ENCODE measurements around the gene SCO2. TPM values are rescaled to one million over a fixed set of nuclear protein-coding genes. Genes with fewer than 3 reads are reported as not detected.

The SCO2 gene
- total RNA-seq, 2 experiments from 2014 or later, result 2.4 to 5.6 TPM

DNA sequence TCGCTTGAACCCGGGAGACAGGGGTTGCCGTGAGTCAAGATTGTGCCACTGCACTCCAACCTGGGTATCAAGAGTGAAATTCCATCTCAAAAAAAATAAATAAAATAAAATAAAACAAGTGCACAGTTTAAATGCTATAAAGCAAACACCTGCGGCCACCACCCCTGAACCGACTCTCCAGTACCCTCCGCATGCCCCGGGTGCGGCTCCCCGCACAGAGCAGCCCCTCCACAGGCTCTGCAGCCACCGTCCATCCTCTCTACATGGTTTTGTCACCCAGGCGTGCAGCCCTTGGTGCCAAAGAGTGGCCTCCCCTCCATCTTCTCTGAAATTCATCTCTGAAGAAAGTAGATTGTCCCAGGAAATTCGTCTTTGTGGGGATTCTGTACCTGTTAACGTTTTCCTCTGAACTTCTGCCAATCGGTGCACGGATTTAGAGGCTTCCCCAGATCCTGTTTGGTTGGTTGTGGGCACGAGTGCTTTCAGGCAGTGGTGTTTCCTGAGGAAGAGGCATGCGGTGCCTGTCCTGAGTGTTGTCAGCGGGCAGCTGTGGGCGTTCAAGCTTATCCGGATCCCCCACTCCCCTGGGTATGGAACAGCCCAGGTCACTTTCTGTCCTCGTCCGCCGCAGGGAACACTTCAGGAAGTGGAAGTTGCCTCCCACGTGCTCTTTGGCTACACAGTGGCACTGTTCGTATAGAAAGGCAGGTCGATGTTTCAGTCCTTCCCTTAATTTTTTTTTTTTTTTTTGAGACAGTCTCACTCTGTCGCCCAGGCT lies 34.7 kb downstream of the SCO2 start:
- peaks cover 7% of the 10 kb centered on the region for H3K4me1 Mint-ChIP-seq
- ChIA-PET CTCF (interaction anchor here (0.6 to 1.0 kb wide), 3 partner anchors 20 to 235 kb away, joined by 3 read pairs; no protein-coding TSS in a partner anchor), POLR2A (no interaction called here)
- H3K36me3 Mint-ChIP-seq (ENCODE audit: low read depth), result no peaks in the 10 kb centered on the region
- no peaks in the 10 kb centered on the region for H3K27me3 Mint-ChIP-seq
- no peak overlapping the region for H3K27ac Mint-ChIP-seq
- H3K4me3 Mint-ChIP-seq, result no peak overlapping the region
- intact Hi-C loops (cut with DNase I, micrococcal nuclease), result no loop called here
- DNase-seq (peak; percentile 42), ATAC-seq (peak; percentile 38)
- H3K9me3 Mint-ChIP-seq (ENCODE audit: low read depth), result no peaks in the 10 kb centered on the region

DNA sequence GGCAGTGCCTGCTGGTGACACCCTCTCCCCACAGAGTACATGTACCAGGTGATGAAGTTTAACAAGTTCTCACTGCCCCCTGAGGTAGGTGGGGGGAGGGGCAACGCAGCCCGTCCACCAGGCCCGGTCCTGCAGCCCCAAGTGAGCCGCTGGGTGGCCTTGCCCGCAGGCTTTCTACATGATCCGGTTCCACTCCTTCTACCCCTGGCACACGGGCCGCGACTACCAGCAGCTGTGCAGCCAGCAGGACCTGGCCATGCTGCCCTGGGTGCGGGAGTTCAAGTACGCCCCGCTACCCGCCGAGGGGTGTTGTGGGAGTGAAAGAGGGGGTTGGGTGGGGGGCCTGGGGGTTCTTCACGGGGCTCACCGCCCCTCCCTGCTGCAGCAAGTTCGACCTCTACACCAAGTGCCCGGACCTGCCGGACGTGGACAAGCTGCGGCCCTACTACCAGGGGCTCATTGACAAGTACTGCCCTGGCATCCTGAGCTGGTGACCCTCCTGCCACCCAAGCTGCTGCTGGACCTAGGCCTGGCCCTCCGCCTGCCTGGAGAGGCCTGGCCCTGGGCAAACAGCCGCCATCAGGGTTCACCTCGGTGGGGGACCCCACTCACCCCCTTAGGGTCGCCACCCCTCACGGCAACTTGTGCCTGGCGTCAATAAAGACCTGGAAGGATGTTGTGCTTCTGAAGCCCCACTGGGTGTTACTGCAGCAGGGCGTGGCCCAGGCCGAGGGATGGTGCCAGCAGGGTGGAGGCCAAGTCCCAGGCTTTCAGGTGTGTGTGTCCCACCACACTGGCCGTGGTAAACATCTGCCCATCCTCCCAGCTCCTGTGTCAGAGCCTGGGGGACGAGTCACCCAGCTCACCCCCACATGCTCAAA lies 35.8 kb downstream of the SCO2 start:
- POLR2A ChIA-PET, result no interaction called here
- Mint-ChIP-seq H3K4me1 (peaks cover 7% of the 10 kb centered on the region), H3K9me3 (ENCODE audit: low read depth) (no peaks in the 10 kb centered on the region), H3K4me3 (no peak overlapping the region), H3K27ac (no peak overlapping the region), H3K27me3 (no peaks in the 10 kb centered on the region), H3K36me3 (ENCODE audit: low read depth) (no peaks in the 10 kb centered on the region)
- intact Hi-C loops (cut with DNase I, micrococcal nuclease), result no loop called here
- CTCF ChIA-PET, result interaction anchor here (1.0 kb wide), 1 partner anchor 19 kb away, joined by 3 read pairs; no protein-coding TSS in a partner anchor
- DNase-seq (no peak), ATAC-seq (no peak)

DNA sequence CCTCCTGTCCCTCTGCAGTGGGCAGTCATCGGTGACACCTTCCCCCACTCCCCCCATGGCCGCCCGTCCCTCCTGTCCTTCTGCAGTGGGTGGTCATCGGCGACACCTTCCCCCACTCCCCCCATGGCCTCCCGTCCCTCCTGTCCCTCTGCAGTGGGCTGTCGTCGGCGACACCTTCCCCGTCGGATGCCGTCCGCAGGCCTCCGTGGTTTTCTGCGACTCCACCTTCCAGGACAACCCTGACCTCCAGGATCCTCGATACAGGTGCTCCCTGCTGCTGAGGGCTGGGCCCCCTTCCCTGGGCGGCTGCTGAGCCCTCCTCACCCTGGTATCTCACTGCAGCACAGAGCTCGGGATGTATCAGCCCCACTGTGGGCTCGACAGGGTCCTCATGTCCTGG lies 36.5 kb downstream of the SCO2 start:
- ATAC-seq, result no peak
- Mint-ChIP-seq H3K36me3 (ENCODE audit: low read depth) (no peaks in the 10 kb centered on the region), H3K4me3 (no peak overlapping the region), H3K9me3 (ENCODE audit: low read depth) (no peaks in the 10 kb centered on the region), H3K27me3 (no peaks in the 10 kb centered on the region), H3K27ac (no peak overlapping the region), H3K4me1 (peaks cover 7% of the 10 kb centered on the region)
- POLR2A ChIA-PET, result no interaction called here
- DNase-seq, result no peak
- intact Hi-C loops (cut with DNase I, micrococcal nuclease), result no loop called here
- CTCF ChIA-PET, result no interaction called here

DNA sequence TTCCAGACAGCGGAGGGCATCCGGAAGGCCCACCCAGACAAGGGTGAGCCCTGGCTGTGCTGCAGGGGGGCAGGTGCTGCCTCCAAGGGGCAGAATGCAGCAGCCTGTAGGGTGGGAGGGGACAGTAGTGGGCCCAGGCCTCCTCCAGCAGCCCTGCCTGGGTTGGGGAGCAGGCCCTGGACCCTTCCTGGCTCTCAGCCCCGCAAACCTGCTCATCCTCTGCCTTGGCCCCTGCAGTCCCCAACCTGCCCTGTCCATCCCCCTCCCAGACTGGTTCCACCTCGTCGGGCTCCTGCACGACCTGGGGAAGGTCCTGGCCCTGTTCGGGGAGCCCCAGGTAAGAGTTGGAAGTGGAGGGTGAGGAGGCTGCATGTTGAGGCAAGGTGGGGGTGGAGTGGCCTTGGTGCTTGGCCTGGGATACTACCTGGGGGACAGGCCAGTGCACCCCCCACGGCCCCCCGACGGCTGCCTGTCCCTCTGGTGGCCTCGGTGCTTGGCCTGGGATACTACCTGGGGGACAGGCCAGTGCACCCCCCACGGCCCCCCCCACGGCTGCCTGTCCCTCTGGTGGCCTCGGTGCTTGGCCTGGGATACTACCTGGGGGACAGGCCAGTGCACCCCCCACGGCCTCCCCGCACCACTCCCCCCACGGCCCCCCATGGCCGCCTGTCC lies 37.3 kb downstream of the SCO2 start:
- Mint-ChIP-seq H3K4me3 (no peak overlapping the region), H3K9me3 (ENCODE audit: low read depth) (no peaks in the 10 kb centered on the region), H3K4me1 (peaks cover 7% of the 10 kb centered on the region), H3K36me3 (ENCODE audit: low read depth) (no peaks in the 10 kb centered on the region), H3K27me3 (no peaks in the 10 kb centered on the region), H3K27ac (no peak overlapping the region)
- POLR2A ChIA-PET, result no interaction called here
- DNase-seq (no peak), ATAC-seq (no peak)
- CTCF ChIA-PET, result no interaction called here
- intact Hi-C loops (cut with DNase I, micrococcal nuclease), result no loop called here

DNA sequence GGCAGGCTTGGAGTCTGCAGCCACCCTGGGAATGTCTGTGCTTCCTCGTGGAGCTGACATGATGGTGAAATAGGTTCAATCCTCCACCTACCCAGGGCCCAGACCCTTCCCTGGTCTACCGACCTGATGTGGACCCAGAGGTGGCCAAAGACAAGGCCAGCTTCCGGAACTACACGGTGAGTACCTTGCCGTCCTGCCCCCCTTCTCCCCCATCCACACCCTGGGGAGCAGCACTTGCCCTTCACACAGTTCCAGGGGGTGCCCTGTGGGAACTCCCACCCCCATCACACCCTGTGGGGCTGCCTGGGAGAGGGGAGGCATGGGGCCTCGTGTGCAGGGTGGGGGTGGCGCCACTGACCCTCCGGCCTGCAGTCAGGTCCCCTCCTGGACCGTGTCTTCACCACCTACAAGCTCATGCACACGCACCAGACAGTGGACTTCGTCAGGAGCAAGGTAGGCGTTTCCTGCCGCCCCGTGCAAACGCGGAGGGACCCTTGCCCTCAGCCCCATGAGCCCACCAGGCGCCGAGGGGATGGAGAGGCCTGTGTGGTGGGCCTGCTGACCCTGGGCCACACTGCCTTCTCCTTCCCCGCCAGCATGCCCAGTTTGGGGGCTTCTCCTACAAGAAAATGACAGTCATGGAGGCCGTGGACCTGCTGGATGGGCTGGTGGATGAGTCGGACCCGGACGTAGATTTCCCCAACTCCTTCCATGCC lies 38.0 kb downstream of the SCO2 start:
- ChIA-PET CTCF (interaction anchor here (0.6 kb wide), 1 partner anchor 121 kb away, joined by 3 read pairs; no protein-coding TSS in a partner anchor), POLR2A (no interaction called here)
- Mint-ChIP-seq H3K4me3 (no peak overlapping the region), H3K27ac (no peak overlapping the region), H3K36me3 (ENCODE audit: low read depth) (no peaks in the 10 kb centered on the region), H3K9me3 (ENCODE audit: low read depth) (no peaks in the 10 kb centered on the region), H3K4me1 (peaks cover 7% of the 10 kb centered on the region), H3K27me3 (no peaks in the 10 kb centered on the region)
- DNase-seq (no peak), ATAC-seq (no peak)
- intact Hi-C loops (cut with DNase I, micrococcal nuclease), result no loop called here

DNA sequence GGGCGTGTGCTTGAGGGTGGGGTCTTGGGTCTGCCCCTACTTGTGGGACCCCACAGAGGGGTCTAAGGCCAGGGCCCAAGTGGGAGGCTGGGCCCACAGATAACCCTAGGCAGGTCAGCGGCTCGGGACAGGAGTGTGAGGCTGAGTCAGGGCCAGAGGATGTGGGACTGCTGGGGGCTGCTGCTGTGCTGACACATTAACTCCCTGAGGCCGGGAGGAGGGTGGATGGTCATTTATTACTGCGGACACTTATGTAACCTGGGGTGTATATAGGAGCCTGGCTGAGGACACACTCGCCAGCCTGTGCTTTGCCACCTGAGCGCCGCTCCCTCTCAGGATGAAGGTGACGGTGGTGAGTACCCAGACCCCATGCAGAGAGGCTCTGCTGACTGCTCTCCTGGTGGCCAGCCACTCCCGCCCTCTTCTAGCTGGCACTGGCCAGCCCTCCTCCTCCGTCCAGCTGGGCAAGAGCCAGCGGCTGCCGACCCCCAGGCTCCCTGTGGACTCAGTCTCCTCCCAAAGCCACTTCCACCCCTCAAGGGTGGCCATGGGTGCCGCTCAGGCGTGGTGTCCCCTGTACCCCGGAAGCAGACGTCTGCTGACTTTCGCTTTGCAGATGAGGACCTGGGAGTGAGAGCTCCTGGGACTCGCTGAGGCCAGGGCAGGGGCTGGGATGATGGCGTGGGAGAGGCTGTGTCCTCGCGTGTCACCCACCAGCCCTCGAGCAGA lies 38.7 kb downstream of the SCO2 start, which contains the start of gene MIOX:
MIOX (plus strand) TSS at position 299 of the 729 bp plus-strand sequence; CDS start at position 338, 39 bp downstream.
- intact Hi-C loops (cut with DNase I, micrococcal nuclease), result no loop called here
- no peak within 1 kb of the TSS for H3K27ac Mint-ChIP-seq
- H3K4me1 Mint-ChIP-seq, result peaks cover 7% of the 10 kb centered on the region
- ATAC-seq (no peak), DNase-seq (peak; percentile 5)
- H3K4me3 Mint-ChIP-seq, result no peak within 1 kb of the TSS
- no peaks in the 10 kb centered on the region for H3K36me3 Mint-ChIP-seq (ENCODE audit: low read depth)
- POLR2A ChIA-PET, result no interaction called here
- H3K27me3 Mint-ChIP-seq, result no peaks in the 10 kb centered on the region
- CTCF ChIA-PET, result interaction anchor here (0.6 kb wide), 1 partner anchor 121 kb away, joined by 3 read pairs; no protein-coding TSS in a partner anchor
- no peaks in the 10 kb centered on the region for H3K9me3 Mint-ChIP-seq (ENCODE audit: low read depth)

DNA sequence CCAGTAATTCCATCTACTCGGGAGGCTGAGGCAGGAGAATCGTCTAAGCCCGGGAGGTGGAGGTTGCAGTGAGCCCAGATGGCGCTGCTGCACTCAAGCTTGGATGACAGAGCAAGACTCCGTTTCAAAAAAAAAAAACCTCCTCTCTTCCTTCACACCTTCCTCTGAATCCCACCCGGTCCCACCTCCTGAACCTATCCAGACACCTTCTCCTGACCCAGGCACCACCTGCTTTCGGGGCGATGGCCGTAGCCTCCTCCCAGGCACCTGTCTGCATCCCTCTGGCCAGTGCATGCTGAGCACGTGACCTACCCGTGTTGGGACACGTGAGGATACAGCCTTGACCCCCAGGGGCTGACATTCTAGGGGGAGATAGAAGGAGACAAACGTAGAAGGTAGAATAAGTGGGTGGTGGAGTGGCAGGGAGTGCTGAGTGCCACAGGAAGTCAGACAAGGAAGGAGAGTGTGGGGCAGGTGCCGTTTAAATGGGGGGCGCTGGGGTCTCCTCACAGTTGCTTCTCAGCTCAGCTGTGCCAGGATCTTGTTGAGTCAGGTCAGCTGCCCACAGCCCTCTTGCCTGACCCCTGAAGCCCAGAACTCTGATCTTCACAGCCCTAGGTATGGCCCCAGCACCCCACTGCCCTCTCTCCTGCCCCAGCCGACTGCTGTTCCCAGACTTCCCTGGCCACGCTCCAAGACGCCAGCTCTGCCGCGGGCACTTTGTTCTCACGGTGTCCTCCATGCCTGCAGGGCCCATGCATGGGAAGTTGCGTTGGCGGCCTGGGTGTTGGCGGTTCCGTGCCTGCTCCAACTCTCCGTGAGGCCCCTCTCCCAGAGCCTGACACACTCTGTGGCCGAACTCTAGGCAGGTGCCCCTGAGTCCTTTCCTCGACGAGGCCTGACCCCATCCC lies 39.9 kb downstream of the SCO2 start:
- Mint-ChIP-seq H3K36me3 (ENCODE audit: low read depth) (no peaks in the 10 kb centered on the region), H3K4me3 (no peak overlapping the region), H3K27me3 (no peaks in the 10 kb centered on the region), H3K4me1 (no peaks in the 10 kb centered on the region), H3K9me3 (ENCODE audit: low read depth) (no peaks in the 10 kb centered on the region), H3K27ac (no peak overlapping the region)
- intact Hi-C loops (cut with DNase I, micrococcal nuclease), result no loop called here
- DNase-seq (peak; percentile 8), ATAC-seq (no peak)
- ChIA-PET CTCF (interaction anchor here (0.7 to 1.1 kb wide), 3 partner anchors 11 to 25 kb away, joined by 3 to 4 read pairs (median 3); no protein-coding TSS in a partner anchor), POLR2A (no interaction called here)

DNA sequence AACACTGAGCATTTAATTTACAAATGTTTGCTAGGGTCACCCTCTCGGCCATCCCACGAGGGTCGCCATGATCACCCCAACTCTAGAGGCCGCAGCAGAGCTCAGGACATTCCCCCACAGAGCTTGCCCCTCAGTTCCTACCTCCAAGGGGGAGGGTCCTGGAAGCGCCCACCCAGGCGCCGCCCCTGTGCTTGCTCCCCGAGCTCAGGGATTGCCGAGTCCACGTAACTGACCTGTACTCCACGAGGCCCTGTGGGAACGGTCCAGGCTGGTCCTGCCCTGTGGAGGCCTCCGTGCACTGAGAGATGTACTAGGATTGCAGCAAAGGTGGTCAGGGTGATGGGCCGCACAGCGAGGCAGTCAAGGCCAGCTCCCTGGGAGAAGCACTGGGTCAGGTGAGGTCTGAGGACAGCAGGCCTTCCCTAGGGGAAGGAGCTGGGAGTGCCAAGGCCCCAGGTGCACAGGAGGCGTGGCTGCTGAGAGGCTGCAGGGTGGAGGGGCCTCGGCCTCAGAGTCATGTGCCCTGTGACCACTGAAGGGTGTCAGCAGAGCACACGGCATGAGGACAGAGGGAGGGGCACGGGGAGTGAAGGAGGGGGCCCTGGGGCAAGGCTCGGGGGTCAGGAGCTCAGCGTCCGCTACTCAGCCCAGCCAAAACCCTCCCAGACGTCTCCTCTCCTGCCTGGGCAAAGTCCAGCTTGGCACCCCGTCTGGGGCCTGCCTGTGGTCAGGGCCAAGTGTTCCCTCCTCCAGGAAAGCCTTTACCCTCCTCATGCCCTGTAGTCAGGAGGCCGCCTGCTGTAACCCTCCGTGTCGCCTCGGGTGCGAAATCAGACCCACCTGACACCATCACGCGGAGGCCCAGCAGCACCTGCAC lies 41.2 kb downstream of the SCO2 start:
- ATAC-seq (no peak), DNase-seq (no peak)
- no peaks in the 10 kb centered on the region for H3K9me3 Mint-ChIP-seq (ENCODE audit: low read depth)
- H3K4me1 Mint-ChIP-seq, result no peaks in the 10 kb centered on the region
- intact Hi-C loops (cut with DNase I, micrococcal nuclease), result no loop called here
- H3K4me3 Mint-ChIP-seq, result no peak overlapping the region
- H3K27ac Mint-ChIP-seq, result no peak overlapping the region
- POLR2A ChIA-PET, result no interaction called here
- H3K36me3 Mint-ChIP-seq (ENCODE audit: low read depth), result no peaks in the 10 kb centered on the region
- CTCF ChIA-PET, result interaction anchor here (0.6 to 1.3 kb wide), 4 partner anchors 12 to 249 kb away, joined by 3 to 5 read pairs (median 3); no protein-coding TSS in a partner anchor
- peaks cover 8% of the 10 kb centered on the region for H3K27me3 Mint-ChIP-seq

DNA sequence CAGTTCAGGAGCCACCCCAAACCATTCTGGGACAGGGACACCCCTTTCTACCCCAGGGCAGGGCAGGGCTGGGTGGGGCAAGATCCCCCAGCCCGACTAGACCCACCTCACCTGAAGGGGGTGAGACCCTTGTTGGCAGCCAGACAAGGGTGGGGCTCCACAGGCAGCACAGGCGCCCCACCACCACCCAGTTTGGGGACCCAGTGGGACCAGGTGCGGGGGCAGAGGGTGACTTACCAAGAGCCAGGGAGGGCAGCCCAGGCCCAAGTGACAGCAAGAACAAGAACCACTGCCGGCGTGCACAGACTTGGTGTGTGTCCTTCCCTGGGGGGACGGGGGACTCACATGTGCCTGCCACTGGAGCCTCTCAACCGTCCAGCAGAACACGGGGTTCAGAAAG lies 41.8 kb downstream of the SCO2 start:
- H3K4me1 Mint-ChIP-seq, result no peaks in the 10 kb centered on the region
- ChIA-PET POLR2A (no interaction called here), CTCF (interaction anchor here (1.3 kb wide), 2 partner anchors 13 to 16 kb away, joined by 3 to 5 read pairs; no protein-coding TSS in a partner anchor)
- intact Hi-C loops (cut with DNase I, micrococcal nuclease), result no loop called here
- no peak for DNase-seq
- H3K4me3 Mint-ChIP-seq, result no peak overlapping the region
- H3K27ac Mint-ChIP-seq, result no peak overlapping the region
- no peaks in the 10 kb centered on the region for H3K9me3 Mint-ChIP-seq (ENCODE audit: low read depth)
- ATAC-seq, result no peak
- H3K27me3 Mint-ChIP-seq, result peaks cover 8% of the 10 kb centered on the region
- H3K36me3 Mint-ChIP-seq (ENCODE audit: low read depth), result no peaks in the 10 kb centered on the region

Measured in activated CD4-positive, alpha-beta T cell treated with anti-CD3 and anti-CD28 coated beads for 36 hours (primary cell).